Heart right ventricle (tissue), 16 donors: ENCODE results near the gene RAD51B. TPM values are rescaled to one million over a fixed set of nuclear protein-coding genes. Genes with fewer than 3 reads are reported as not detected.
A peak's percentile ranks its signal among the peaks of the same experiment; 100 is the strongest.

Source experiments
- ATAC-seq, 8 donors: fragments of 200-7000 bp; cut with Tn5 transposase; one replicate each; pipeline ENCODE4 v1.9.1; 2020; ENCODE audit warnings: mild to moderate bottlenecking in 8 of 8, moderate library complexity in 8 of 8, moderate number of reproducible peaks in 1 of 8
- DNase-seq, 2 donors: peaks; one replicate each; pipeline ENCODE4 v3.0.0-alpha.2; 2020
- H3K27ac ChIP-seq, 10 donors: fragments of 200-600 bp; sonication (generic) in 2 of 10; one replicate each; pipeline versions ENCODE4 v1.5.0 to v1.8.0; 2020 to 2022; ENCODE audit warnings: mild to moderate bottlenecking in 3 of 10
- H3K27me3 ChIP-seq, 7 donors: fragments of 200-600 bp; one replicate each; pipeline ENCODE4 v1.8.0; 2021 to 2022; ENCODE audit warnings: mild to moderate bottlenecking in 2 of 7
- H3K36me3 ChIP-seq, 9 donors: fragments of 200-600 bp; sonication (generic) in 1 of 9; one replicate each; pipeline versions ENCODE4 v1.5.0 to v1.8.0; 2020 to 2022; ENCODE audit warnings: mild to moderate bottlenecking in 2 of 9
- H3K4me1 ChIP-seq, 9 donors: fragments of 200-600 bp; sonication (generic) in 1 of 9; one replicate each; pipeline versions ENCODE4 v1.5.0 to v1.8.0; 2020 to 2022; ENCODE audit warnings: mild to moderate bottlenecking in 4 of 9
- H3K4me3 ChIP-seq, 10 donors: fragments of 200-600 bp; sonication (generic) in 2 of 10; one replicate each; pipeline versions ENCODE4 v1.5.0 to v1.8.0; 2020 to 2022; ENCODE audit warnings: mild to moderate bottlenecking in 7 of 10, moderate library complexity in 2 of 10
- H3K9me3 ChIP-seq, 11 donors: fragments of 200-600 bp in 10 of 11; sonication (generic) in 2 of 11; one replicate each; pipeline versions ENCODE4 v1.5.0 to v1.8.0; 2013 to 2022; ENCODE audit warnings: mild to moderate bottlenecking in 2 of 11, control low read depth in 1 of 11, moderate library complexity in 1 of 11
- CTCF ChIP-seq, 9 donors: fragments of 200-600 bp; sonication (generic) in 2 of 9; IDR thresholded peaks; one replicate each; pipeline versions ENCODE4 v1.5.0 to v1.8.0; 2021 to 2022; ENCODE audit warnings: antibody characterized with exemption in 9 of 9, mild to moderate bottlenecking in 5 of 9, moderate library complexity in 1 of 9
- WGBS, 2 donors: extraction: QIAGEN DNeasy Blood & Tissue Kit; methylation state at CpG; one replicate each; pipeline ENCODE4 v1.1.7; 2013; ENCODE audit warnings: inconsistent platforms in 1 of 2; 5-methylcytosine and 5-hydroxymethylcytosine counted together
- intact Hi-C, 10 donors: fragments of 100-400 bp; cut with DNase I; formaldehyde crosslinking; loops; one replicate each; pipeline versions ENCODE4 v1.11.1 to v1.14.2; 2022
- polyA plus RNA-seq, 2 donors: library from polyadenylated mRNA; stranded (reverse); fragments of 200-250 nt; gene quantifications; one replicate each; pipeline ENCODE4 v1.2.3, GENCODE V29; 2013
- total RNA-seq, 10 donors: library from RNA; stranded (reverse); fragmentation: NEBNext Ultra II Directional in 3 of 10; extraction: Animal tissue kit (Norgen Biotek cat#: 25700) in 3 of 10; gene quantifications; one replicate each; pipeline versions ENCODE4 v1.2.1 to v1.2.4, GENCODE V29; 2021 to 2023
- donor health status: Arrhythmogenic right ventricular cardiomyopathy.
- donor health status: ischemic (EF 13 %, LVEDD 7.1; RV severe dilation, severe dysfunction).
- donor health status: healthy with polysubstance abuse.
- donor health status: DM: no; HTN: yes; CAD: no.
- donor health status: DM: no; HTN: no; CAD: no.
- donor health status: ischemic (EF 25% LVEDD 6.9; RV normal size, moderate dysfunction).
- donor health status: ischemic (EF 25% LVEDD 5.7; RV mildly dilated, moderate dysfunction).
- donor health status: healthy.
- donor health status: DM: yes; HTN: yes; CAD: no.
- donor health status: Ischemic cardiomyopathy.
- donor health status: ischemic (EF 35%, LVEDD 5.7; RV mildly dilated, moderate dysfunction).
- donor health status: nonischemic (EF 11% LVEDD 7.7; RV severe dilation, severe dysfunction).
- donor health status: DM: yes; HTN: yes; CAD: no.
- donor health status: PGD.
- donor health status: ischemic (EF 29% LVEDD 5.4; RV normal size, mild dysfunction).
- donor health status: nonischemic (EF 23%, LVEDD 6.1; RV moderate dilation, normal function).

The RAD51B gene
- total and polyA plus RNA-seq, 12 donors = 0.88 to 8.6 (median 3.5) TPM

- intact Hi-C loops = loop anchor here in 7 of 10 donors (5.0 to 10.0 kb wide), 5 partner anchors 65 to 405 kb away; partner anchors contain the start of gene ZFP36L1 (in 4 of the 7)
- ATAC-seq = peak in 6 of 8 donors; percentile 14 to 25 (median 16)
Measured at GRCh38 chr14:68389943-68390342, 570.4 kb downstream of the RAD51B start.

GRCh38 chr14:68390741-68391140 is 571.2 kb downstream of the RAD51B start:
- H3K4me1 ChIP-seq = peaks cover 12 to 72% (median 58%) of the 10 kb centered on the region in 9 donors
- DNase-seq = no peak
- intact Hi-C loops = loop anchor here in 7 of 10 donors (5.0 to 10.0 kb wide), 5 partner anchors 64 to 404 kb away; partner anchors contain the start of gene ZFP36L1 (in 4 of the 7)

More at GRCh38 chr14:68389943-68390342, 570.4 kb downstream of the RAD51B start:
- Histone ChIP-seq H3K4me3 (no peak overlapping the region), H3K27ac (peak overlapping the region in 8 of 10 donors; percentile 32 to 91 (median 74)), H3K27me3 (no peaks in the 10 kb centered on the region), H3K36me3 (no peaks in the 10 kb centered on the region), H3K4me1 (peaks cover 12 to 67% (median 50%) of the 10 kb centered on the region in 9 donors), H3K9me3 (no peaks in the 10 kb centered on the region)
- DNase-seq = no peak
- no peak for TF ChIP-seq CTCF (IDR thresholded peaks at IDR 0.05)
- WGBS, 2 donors = 78 to 91% methylated on average over 3 of the region's 3 CpGs

GRCh38 chr14:68391311-68392014 is 571.9 kb downstream of the RAD51B start:
- intact Hi-C loops = loop anchor here in 7 of 10 donors (5.0 to 10.0 kb wide), 5 partner anchors 63 to 403 kb away; partner anchors contain the start of gene ZFP36L1 (in 4 of the 7)

More at GRCh38 chr14:68390741-68391140, 571.2 kb downstream of the RAD51B start:
- peak overlapping the region in 9 of 10 donors; percentile 32 to 91 (median 73) for H3K27ac ChIP-seq
- WGBS, 2 donors = 74 to 89% methylated on average over 2 of the region's 2 CpGs
- no peaks in the 10 kb centered on the region for H3K9me3 ChIP-seq
- H3K36me3 ChIP-seq = no peaks in the 10 kb centered on the region
- no peak overlapping the region for H3K4me3 ChIP-seq
- ATAC-seq = peak in 4 of 8 donors; percentile 8 to 32 (median 21)
- no peak for TF ChIP-seq CTCF (IDR thresholded peaks at IDR 0.05)
- H3K27me3 ChIP-seq = no peaks in the 10 kb centered on the region

More at GRCh38 chr14:68391311-68392014, 571.9 kb downstream of the RAD51B start:
- DNase-seq (peak in 1 of 2 donors; percentile 65), ATAC-seq (peak; percentile 57 to 80 (median 74))
- Histone ChIP-seq H3K27ac (peak overlapping the region in 9 of 10 donors; percentile 20 to 91 (median 73)), H3K9me3 (no peaks in the 10 kb centered on the region), H3K27me3 (no peaks in the 10 kb centered on the region), H3K36me3 (no peaks in the 10 kb centered on the region), H3K4me1 (peaks cover 12 to 75% (median 59%) of the 10 kb centered on the region in 9 donors), H3K4me3 (no peak overlapping the region)
- WGBS, 2 donors = 67 to 69% methylated on average over 4 of the region's 4 CpGs
- no peak for TF ChIP-seq CTCF (IDR thresholded peaks at IDR 0.05)
